ENCODE results near the gene GNAL.

The GNAL gene

DNA sequence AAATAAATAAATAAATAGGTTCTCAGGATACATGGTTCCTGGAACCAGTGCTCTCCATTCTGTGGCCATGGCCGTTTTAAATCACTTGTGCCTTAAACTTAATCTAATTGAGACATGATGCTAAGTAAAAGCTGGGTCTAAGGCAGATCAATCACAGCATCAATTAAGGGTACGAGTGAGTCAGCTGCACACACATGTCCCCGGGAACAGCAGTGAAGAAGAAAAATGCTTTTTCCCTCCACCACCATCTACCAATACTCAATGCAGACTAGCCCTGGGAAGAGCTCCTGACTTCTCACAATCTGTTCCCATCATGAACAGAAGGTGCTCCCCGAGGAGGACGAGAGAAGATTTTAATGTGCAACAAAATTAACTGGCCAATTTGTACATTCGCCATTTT, 155.4 kb downstream of the GNAL start:
- H2AFZ ChIP-seq: no peak overlapping the region
- no peaks in the 10 kb centered on the region for H3K79me2 ChIP-seq
- H3K27ac ChIP-seq: no peak overlapping the region
- H3K9me3 ChIP-seq (ENCODE audit: control insufficient read depth, low read length): no peaks in the 10 kb centered on the region
- H3K4me1 ChIP-seq: no peaks in the 10 kb centered on the region
- no peak overlapping the region for H3K4me3 ChIP-seq (ENCODE audit: low read depth, low read length)
- TF ChIP-seq, protein P1, sequence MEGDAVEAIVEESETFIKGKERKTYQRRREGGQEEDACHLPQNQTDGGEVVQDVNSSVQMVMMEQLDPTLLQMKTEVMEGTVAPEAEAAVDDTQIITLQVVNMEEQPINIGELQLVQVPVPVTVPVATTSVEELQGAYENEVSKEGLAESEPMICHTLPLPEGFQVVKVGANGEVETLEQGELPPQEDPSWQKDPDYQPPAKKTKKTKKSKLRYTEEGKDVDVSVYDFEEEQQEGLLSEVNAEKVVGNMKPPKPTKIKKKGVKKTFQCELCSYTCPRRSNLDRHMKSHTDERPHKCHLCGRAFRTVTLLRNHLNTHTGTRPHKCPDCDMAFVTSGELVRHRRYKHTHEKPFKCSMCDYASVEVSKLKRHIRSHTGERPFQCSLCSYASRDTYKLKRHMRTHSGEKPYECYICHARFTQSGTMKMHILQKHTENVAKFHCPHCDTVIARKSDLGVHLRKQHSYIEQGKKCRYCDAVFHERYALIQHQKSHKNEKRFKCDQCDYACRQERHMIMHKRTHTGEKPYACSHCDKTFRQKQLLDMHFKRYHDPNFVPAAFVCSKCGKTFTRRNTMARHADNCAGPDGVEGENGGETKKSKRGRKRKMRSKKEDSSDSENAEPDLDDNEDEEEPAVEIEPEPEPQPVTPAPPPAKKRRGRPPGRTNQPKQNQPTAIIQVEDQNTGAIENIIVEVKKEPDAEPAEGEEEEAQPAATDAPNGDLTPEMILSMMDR (IDR thresholded peaks at IDR 0.05): no peak
- no peak overlapping the region for H3K9ac ChIP-seq
- H3K36me3 ChIP-seq (ENCODE audit: control insufficient read depth, insufficient read depth, low read length): no peaks in the 10 kb centered on the region
- H3K4me2 ChIP-seq (ENCODE audit: low read length): no peak overlapping the region
- H3K27me3 ChIP-seq (ENCODE audit: control insufficient read depth, insufficient read depth, low read length): no peaks in the 10 kb centered on the region

DNA sequence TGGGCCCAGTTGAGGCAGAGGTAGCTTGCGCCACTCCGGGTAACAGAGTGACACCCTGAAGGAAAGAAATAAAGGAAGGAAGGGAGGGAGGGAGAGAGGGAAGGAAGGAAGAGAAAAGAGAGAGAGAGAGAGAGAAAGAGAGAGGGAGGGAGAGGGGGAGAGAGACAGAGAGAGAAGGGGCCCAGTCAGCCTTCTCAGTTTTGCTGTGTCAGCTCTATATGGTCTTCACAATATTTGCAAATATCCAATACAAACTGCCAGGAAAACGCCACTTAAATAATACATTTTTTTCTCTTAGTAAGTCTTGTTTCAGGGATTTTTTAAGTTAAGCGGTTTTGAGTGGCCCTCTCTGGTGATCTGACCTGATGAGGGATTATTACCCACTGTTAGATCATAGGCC, 156.6 kb downstream of the GNAL start:
- no peaks in the 10 kb centered on the region for H3K79me2 ChIP-seq
- no peak overlapping the region for H3K9ac ChIP-seq
- no peak overlapping the region for H3K4me3 ChIP-seq (ENCODE audit: low read depth, low read length)
- TF ChIP-seq, protein P1 (IDR thresholded peaks at IDR 0.05): no peak
- no peaks in the 10 kb centered on the region for H3K9me3 ChIP-seq (ENCODE audit: control insufficient read depth, low read length)
- H3K36me3 ChIP-seq (ENCODE audit: control insufficient read depth, insufficient read depth, low read length): no peaks in the 10 kb centered on the region
- no peaks in the 10 kb centered on the region for H3K27me3 ChIP-seq (ENCODE audit: control insufficient read depth, insufficient read depth, low read length)
- peaks cover 9% of the 10 kb centered on the region for H3K4me1 ChIP-seq
- no peak overlapping the region for H3K27ac ChIP-seq
- H3K4me2 ChIP-seq (ENCODE audit: low read length): no peak overlapping the region
- no peak overlapping the region for H2AFZ ChIP-seq

DNA sequence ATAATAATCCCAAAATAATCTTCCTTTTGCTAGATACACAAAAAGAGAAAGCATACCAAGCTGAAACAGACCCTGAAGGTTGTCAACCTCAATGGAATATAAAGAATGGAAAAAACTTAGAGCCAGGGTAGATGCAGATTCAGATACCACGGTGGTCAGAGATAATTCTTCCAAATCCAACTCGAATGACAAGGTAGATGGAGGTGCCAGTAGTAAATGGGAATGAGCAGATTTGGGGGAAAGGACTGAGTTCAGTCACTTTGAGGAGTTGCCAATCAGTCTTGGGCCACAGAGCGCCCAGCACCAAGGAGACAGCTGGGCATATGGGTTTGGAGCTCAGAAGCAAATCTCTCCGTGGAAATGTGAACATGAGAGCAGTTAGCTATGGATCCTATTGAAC, 158.7 kb downstream of the GNAL start:
- no peaks in the 10 kb centered on the region for H3K27me3 ChIP-seq (ENCODE audit: control insufficient read depth, insufficient read depth, low read length)
- H3K4me2 ChIP-seq (ENCODE audit: low read length): no peak overlapping the region
- H3K36me3 ChIP-seq (ENCODE audit: control insufficient read depth, insufficient read depth, low read length): no peaks in the 10 kb centered on the region
- no peak overlapping the region for H3K9ac ChIP-seq
- H2AFZ ChIP-seq: no peak overlapping the region
- H3K9me3 ChIP-seq (ENCODE audit: control insufficient read depth, low read length): no peaks in the 10 kb centered on the region
- no peak overlapping the region for H3K4me3 ChIP-seq (ENCODE audit: low read depth, low read length)
- peaks cover 9% of the 10 kb centered on the region for H3K4me1 ChIP-seq
- H3K79me2 ChIP-seq: peaks cover 11% of the 10 kb centered on the region
- TF ChIP-seq, protein P1 (IDR thresholded peaks at IDR 0.05): no peak
- no peak overlapping the region for H3K27ac ChIP-seq

DNA sequence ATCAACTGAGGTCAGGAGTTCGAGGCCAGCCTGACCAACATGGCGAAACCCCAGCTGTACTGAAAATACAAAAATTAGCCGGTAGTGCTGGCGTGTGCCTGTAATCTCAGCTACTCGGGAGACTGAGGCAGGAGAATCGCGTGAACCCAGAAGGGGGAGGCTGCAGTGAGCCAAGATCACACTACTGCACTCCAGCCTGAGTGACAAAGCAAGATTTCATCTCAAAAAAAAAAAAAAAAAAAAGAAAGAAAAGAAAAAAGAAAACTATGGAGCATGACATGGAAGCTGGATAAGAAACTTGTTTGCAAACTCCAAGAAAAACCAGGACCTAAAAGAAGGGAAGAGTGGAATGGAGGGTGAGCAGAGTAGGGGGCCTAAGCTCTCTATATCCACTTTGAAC, 160.2 kb downstream of the GNAL start:
- Histone ChIP-seq H3K9ac (no peak overlapping the region), H3K36me3 (ENCODE audit: control insufficient read depth, insufficient read depth, low read length) (no peaks in the 10 kb centered on the region), H3K4me1 (peaks cover 12% of the 10 kb centered on the region), H3K4me3 (ENCODE audit: low read depth, low read length) (no peak overlapping the region), H3K27ac (peak overlapping the region; percentile 95), H3K4me2 (ENCODE audit: low read length) (no peak overlapping the region), H3K9me3 (ENCODE audit: control insufficient read depth, low read length) (no peaks in the 10 kb centered on the region), H3K79me2 (peaks cover 11% of the 10 kb centered on the region), H3K27me3 (ENCODE audit: control insufficient read depth, insufficient read depth, low read length) (no peaks in the 10 kb centered on the region), H2AFZ (peak overlapping the region; percentile 67)
- TF ChIP-seq, protein P1 (IDR thresholded peaks at IDR 0.05): no peak

DNA sequence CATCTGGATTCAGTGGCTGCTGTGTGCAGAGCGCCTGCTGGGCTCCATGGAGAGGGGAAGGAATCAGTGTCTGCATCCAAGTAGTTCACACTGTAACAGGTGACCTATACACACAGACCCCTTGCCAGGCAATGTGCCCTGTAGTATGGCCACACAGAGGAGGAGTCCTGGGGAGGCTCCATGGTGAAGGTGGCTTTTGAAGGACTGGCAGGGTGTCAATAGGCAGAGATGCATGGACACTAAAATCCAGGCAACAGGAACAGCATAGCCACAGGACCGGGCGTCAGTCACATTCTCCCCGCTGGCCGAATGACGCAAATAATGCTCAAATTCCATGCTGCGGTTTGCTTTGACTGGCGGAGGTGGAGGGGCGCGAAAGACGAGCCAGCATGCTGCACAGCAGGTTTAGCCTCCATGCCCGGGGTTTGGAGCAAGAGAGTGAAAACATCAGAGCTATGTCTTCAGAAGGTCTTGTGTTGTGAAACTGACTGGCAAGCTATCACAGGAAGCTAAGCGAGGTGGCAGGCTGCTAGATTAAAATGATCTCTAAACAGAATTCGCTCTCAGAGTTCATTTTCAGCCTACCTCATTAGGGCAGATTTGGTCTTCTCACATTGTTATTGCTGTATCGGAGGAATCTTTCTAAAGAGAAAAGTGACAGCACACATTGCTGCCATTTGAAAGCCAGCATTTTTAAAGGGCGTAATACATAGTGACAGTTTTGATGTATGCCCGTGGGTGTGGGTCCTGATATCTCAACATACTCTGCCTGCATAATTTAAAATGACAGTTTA, 161.0 kb downstream of the GNAL start:
- H3K79me2 ChIP-seq: peaks cover 11% of the 10 kb centered on the region
- peak overlapping the region; percentile 95 for H3K27ac ChIP-seq
- H3K4me2 ChIP-seq (ENCODE audit: low read length): peak overlapping the region; percentile 89
- H3K27me3 ChIP-seq (ENCODE audit: control insufficient read depth, insufficient read depth, low read length): no peaks in the 10 kb centered on the region
- peak overlapping the region; percentile 67 for H2AFZ ChIP-seq
- no peaks in the 10 kb centered on the region for H3K9me3 ChIP-seq (ENCODE audit: control insufficient read depth, low read length)
- H3K36me3 ChIP-seq (ENCODE audit: control insufficient read depth, insufficient read depth, low read length): no peaks in the 10 kb centered on the region
- H3K9ac ChIP-seq: no peak overlapping the region
- H3K4me1 ChIP-seq: peaks cover 12% of the 10 kb centered on the region
- TF ChIP-seq, protein P1 (IDR thresholded peaks at IDR 0.05): no peak
- H3K4me3 ChIP-seq (ENCODE audit: low read depth, low read length): peak overlapping the region; percentile 97
